ENCODE results near the gene DAPK3. TPM values are rescaled to one million over a fixed set of nuclear protein-coding genes. Genes with fewer than 3 reads are reported as not detected.
A peak's percentile ranks its signal among the peaks of the same experiment; 100 is the strongest.

DAPK3 gene
- total RNA-seq, 4 donors from 2014 or later: 38.2 to 60.4 (median 45.9) TPM

GRCh38 chr19:3985643-3986259 is 14.9 kb upstream of the DAPK3 start:
- Histone ChIP-seq H3K36me3 (peaks cover 33 to 41% (median 36%) of the 10 kb centered on the region in 3 donors), H3K4me1 (peaks cover 35 to 80% (median 43%) of the 10 kb centered on the region in 3 donors), H3K4me3 (peak overlapping the region; percentile 73 to 89 (median 87)), H3K9me3 (no peaks in the 10 kb centered on the region), H3K27ac (peak overlapping the region; percentile 92 to 97 (median 96)), H3K27me3 (no peaks in the 10 kb centered on the region)
- DNase-seq: no peak
- intact Hi-C loops (cut with DNase I): loop anchor here (10.0 kb wide), 1 partner anchor 149 kb away; no protein-coding TSS in a partner anchor
- TF ChIP-seq POLR2A (IDR thresholded peaks at IDR 0.05): no peak
- TF ChIP-seq CTCF (IDR thresholded peaks at IDR 0.05): no peak
- 2 to 4% methylated on average over 13 to 19 of the region's 19 CpGs for WGBS, 2 donors

GRCh38 chr19:3984908-3985642 is 14.2 kb upstream of the DAPK3 start, which contains the start of gene EEF2:
EEF2 (minus strand) TSS chr19:3985463; CDS start chr19:3985380, 83 bp downstream.
- H3K4me3 ChIP-seq: peak within 1 kb of the TSS; percentile 73 to 89 (median 87)
- H3K36me3 ChIP-seq: peaks cover 39 to 48% (median 43%) of the 10 kb centered on the region in 3 donors
- no peaks in the 10 kb centered on the region for H3K27me3 ChIP-seq
- no peaks in the 10 kb centered on the region for H3K9me3 ChIP-seq
- peak; percentile 35 for DNase-seq
- peak within 1 kb of the TSS; percentile 92 to 97 (median 96) for H3K27ac ChIP-seq
- 0% methylated on average over 6 to 40 of the region's 80 CpGs for WGBS, 2 donors
- H3K4me1 ChIP-seq: peaks cover 40 to 87% (median 43%) of the 10 kb centered on the region in 3 donors
- TF ChIP-seq POLR2A (IDR thresholded peaks at IDR 0.05) (peak; percentile 94 to 100 (median 100)), CTCF (IDR thresholded peaks at IDR 0.05) (peak in 2 of 6 experiments; percentile 23 to 44)
- intact Hi-C loops (cut with DNase I): loop anchor here (10.0 kb wide), 1 partner anchor 150 kb away; no protein-coding TSS in a partner anchor

GRCh38 chr19:3984584-3984907 is 13.6 kb upstream of the DAPK3 start:
- intact Hi-C loops (cut with DNase I): loop anchor here (10.0 kb wide), 1 partner anchor 150 kb away; no protein-coding TSS in a partner anchor
- Histone ChIP-seq H3K4me1 (peaks cover 40 to 87% (median 43%) of the 10 kb centered on the region in 3 donors), H3K36me3 (peaks cover 45 to 53% (median 48%) of the 10 kb centered on the region in 3 donors), H3K27me3 (no peaks in the 10 kb centered on the region), H3K9me3 (no peaks in the 10 kb centered on the region), H3K27ac (peak overlapping the region; percentile 92 to 97 (median 96)), H3K4me3 (peak overlapping the region; percentile 73 to 89 (median 87))
- no peak for DNase-seq
- 0 to 2% methylated on average over 3 to 9 of the region's 10 CpGs for WGBS, 2 donors
- TF ChIP-seq CTCF (IDR thresholded peaks at IDR 0.05) (no peak), POLR2A (IDR thresholded peaks at IDR 0.05) (no peak)

GRCh38 chr19:3983936-3984583 is 13.2 kb upstream of the DAPK3 start:
- Histone ChIP-seq H3K27ac (peak overlapping the region; percentile 92 to 97 (median 96)), H3K4me1 (peaks cover 40 to 88% (median 43%) of the 10 kb centered on the region in 3 donors), H3K4me3 (peak overlapping the region; percentile 73 to 89 (median 87)), H3K9me3 (no peaks in the 10 kb centered on the region), H3K36me3 (peaks cover 48 to 58% (median 53%) of the 10 kb centered on the region in 3 donors), H3K27me3 (no peaks in the 10 kb centered on the region)
- no peak for TF ChIP-seq CTCF (IDR thresholded peaks at IDR 0.05)
- TF ChIP-seq POLR2A (IDR thresholded peaks at IDR 0.05): no peak
- intact Hi-C loops (cut with DNase I): loop anchor here (10.0 kb wide), 1 partner anchor 151 kb away; no protein-coding TSS in a partner anchor
- no peak for DNase-seq
- WGBS, 2 donors: 31 to 65% methylated on average over 3 to 6 of the region's 30 CpGs

Data from esophagus squamous epithelium (tissue), 5 donors.